ENCODE results near the gene MAN2C1. TPM values are rescaled to one million over a fixed set of nuclear protein-coding genes. Genes with fewer than 3 reads are reported as not detected.

MAN2C1 gene
- total and polyA plus RNA-seq, 2 experiments from 2014 or later: 53.0 to 110 TPM

DNA sequence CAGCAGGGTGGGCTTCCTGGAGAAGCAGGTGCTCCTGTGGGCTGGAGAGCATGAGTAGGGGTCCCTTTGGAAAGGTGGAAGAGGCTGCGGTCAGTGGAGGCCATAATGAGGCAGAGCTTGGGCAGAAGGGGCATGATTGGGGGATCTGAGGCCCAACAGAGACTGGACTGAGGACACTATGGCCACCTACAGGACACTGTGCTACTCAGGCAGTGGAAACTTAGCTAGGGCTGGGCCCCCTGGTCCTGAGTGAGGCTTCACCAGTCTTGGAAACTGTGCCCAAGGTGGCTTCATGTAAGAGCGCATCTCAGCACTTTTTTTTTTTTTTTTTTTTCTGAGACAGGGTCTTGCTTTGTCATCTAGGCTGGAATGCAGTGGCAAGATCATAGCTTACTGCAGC, 38.8 kb downstream of the MAN2C1 start:
- H3F3A ChIP-seq (ENCODE audit: insufficient read depth): no peaks in the 10 kb centered on the region
- H3K4me3 ChIP-seq: no peak overlapping the region
- no peaks in the 10 kb centered on the region for H3K9me2 ChIP-seq (ENCODE audit: insufficient read depth)
- H4K20me1 ChIP-seq (ENCODE audit: insufficient read depth): no peaks in the 10 kb centered on the region
- TF ChIP-seq EZH2 (IDR thresholded peaks at IDR 0.05; ENCODE audit: insufficient read depth, poor library complexity, severe bottlenecking) (no peak), EZH2phosphoT487 (IDR thresholded peaks at IDR 0.05; ENCODE audit: insufficient read depth, low read depth) (no peak)
- H3K36me3 ChIP-seq (ENCODE audit: low read depth): no peaks in the 10 kb centered on the region
- no peak overlapping the region for H2AFZ ChIP-seq
- H3K27ac ChIP-seq: no peak overlapping the region
- in situ Hi-C loops (cut with MboI): no loop called here
- no peaks in the 10 kb centered on the region for H3K27me3 ChIP-seq (replicated peaks; ENCODE audit: insufficient read depth)
- 93% methylated on average over 2 of the region's 2 CpGs for WGBS, 2 experiments (ENCODE audit: low coverage in 1 of 2, low lambda C conversion rate in 2 of 2, missing lambda C conversion rate in 2 of 2)
- H3K4me2 ChIP-seq (ENCODE audit: unreplicated experiment): no peak overlapping the region
- no peaks in the 10 kb centered on the region for H3K9me3 ChIP-seq (ENCODE audit: low read depth)
- no peak overlapping the region for H3K9ac ChIP-seq
- no peak for DNase-seq
- no peaks in the 10 kb centered on the region for H3K79me2 ChIP-seq (ENCODE audit: insufficient read depth)
- H3K4me1 ChIP-seq (ENCODE audit: insufficient read depth): no peaks in the 10 kb centered on the region

DNA sequence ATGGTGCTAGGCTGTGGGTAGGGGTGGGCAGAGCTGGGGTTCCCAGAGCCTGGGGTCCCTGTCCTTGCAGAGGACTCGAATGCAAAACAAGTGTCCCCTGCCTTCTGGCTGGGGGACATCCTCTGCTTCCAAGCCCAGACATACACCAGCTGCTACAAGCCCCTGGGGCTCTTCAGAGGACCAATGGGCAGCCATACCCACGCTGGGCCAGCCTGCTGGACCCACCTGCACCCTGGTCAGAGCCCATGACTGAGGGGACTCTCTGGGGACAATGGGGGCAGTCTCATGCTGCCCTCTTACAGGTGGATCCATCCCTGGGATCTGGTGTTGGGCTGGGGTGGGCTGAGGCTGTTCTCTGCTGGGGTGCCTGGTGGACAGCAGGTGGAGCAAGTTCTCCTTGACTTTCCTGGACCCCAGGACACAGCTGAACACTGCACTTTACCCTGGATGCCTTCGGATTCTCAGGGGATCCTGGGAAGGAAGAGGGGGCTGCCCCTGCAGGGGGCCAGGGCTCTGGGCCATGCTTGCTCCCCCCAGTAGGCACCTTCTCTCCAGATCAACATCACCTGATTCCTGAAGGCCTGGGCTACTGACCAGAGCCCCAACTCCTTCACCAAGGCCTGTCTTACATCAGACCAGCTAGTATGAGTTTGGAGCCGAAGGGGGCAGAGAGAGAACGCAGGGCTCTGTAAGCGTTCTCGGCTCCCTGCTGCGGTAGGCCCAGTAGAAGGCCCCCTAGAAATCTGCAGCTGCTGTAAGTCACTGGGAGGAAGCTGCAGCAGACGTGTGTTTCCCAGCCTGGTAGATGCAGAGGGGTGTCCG, 39.7 kb downstream of the MAN2C1 start:
- H4K20me1 ChIP-seq (ENCODE audit: insufficient read depth): no peaks in the 10 kb centered on the region
- no peaks in the 10 kb centered on the region for H3K4me1 ChIP-seq (ENCODE audit: insufficient read depth)
- H3K27ac ChIP-seq: no peak overlapping the region
- H3K9ac ChIP-seq: no peak overlapping the region
- no peaks in the 10 kb centered on the region for H3F3A ChIP-seq (ENCODE audit: insufficient read depth)
- H3K36me3 ChIP-seq (ENCODE audit: low read depth): no peaks in the 10 kb centered on the region
- H3K9me3 ChIP-seq (ENCODE audit: low read depth): no peaks in the 10 kb centered on the region
- in situ Hi-C loops (cut with MboI): no loop called here
- WGBS, 2 experiments (ENCODE audit: low coverage in 1 of 2, low lambda C conversion rate in 2 of 2, missing lambda C conversion rate in 2 of 2): 50 to 54% methylated on average over 9 to 10 of the region's 10 CpGs
- no peak for TF ChIP-seq EZH2 (IDR thresholded peaks at IDR 0.05; ENCODE audit: insufficient read depth, poor library complexity, severe bottlenecking)
- no peak for TF ChIP-seq EZH2phosphoT487 (IDR thresholded peaks at IDR 0.05; ENCODE audit: insufficient read depth, low read depth)
- H3K4me2 ChIP-seq (ENCODE audit: unreplicated experiment): no peak overlapping the region
- H2AFZ ChIP-seq: no peak overlapping the region
- H3K4me3 ChIP-seq: no peak overlapping the region
- H3K79me2 ChIP-seq (ENCODE audit: insufficient read depth): no peaks in the 10 kb centered on the region
- H3K9me2 ChIP-seq (ENCODE audit: insufficient read depth): no peaks in the 10 kb centered on the region
- H3K27me3 ChIP-seq (replicated peaks; ENCODE audit: insufficient read depth): no peaks in the 10 kb centered on the region
- DNase-seq: no peak

DNA sequence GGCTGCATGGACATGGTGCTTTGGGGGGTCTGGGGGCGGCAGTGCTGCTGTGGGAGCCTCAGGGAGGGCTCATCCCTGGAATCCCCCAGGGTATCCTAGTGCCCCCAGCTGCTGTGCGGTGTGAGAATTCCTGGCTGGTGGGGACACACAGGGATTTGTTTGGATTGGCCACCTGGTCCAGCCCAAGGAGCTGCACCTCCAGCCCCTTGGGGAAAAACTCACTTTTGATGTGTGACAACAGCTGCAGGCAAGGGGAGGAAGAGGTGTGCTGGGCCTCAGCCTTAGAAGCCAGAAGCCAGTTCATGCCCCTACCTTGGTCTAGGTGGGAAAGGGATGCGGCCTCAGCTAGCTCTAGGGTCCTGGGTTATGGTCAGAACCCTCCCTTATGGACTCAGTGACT, 40.9 kb downstream of the MAN2C1 start:
- in situ Hi-C loops (cut with MboI): no loop called here
- DNase-seq: no peak
- Histone ChIP-seq H3K4me2 (ENCODE audit: unreplicated experiment) (no peak overlapping the region), H3K9me2 (ENCODE audit: insufficient read depth) (no peaks in the 10 kb centered on the region), H3K27ac (no peak overlapping the region), H3K36me3 (ENCODE audit: low read depth) (no peaks in the 10 kb centered on the region), H4K20me1 (ENCODE audit: insufficient read depth) (no peaks in the 10 kb centered on the region), H3K4me3 (no peak overlapping the region), H3K4me1 (ENCODE audit: insufficient read depth) (no peaks in the 10 kb centered on the region), H3K27me3 (replicated peaks; ENCODE audit: insufficient read depth) (no peaks in the 10 kb centered on the region), H3K9me3 (ENCODE audit: low read depth) (no peaks in the 10 kb centered on the region), H2AFZ (no peak overlapping the region), H3K9ac (no peak overlapping the region), H3K79me2 (ENCODE audit: insufficient read depth) (no peaks in the 10 kb centered on the region), H3F3A (ENCODE audit: insufficient read depth) (no peaks in the 10 kb centered on the region)
- WGBS, 2 experiments (ENCODE audit: low coverage in 1 of 2, low lambda C conversion rate in 2 of 2, missing lambda C conversion rate in 2 of 2): 50 to 68% methylated on average over 3 of the region's 3 CpGs
- TF ChIP-seq EZH2 (IDR thresholded peaks at IDR 0.05; ENCODE audit: insufficient read depth, poor library complexity, severe bottlenecking) (no peak), EZH2phosphoT487 (IDR thresholded peaks at IDR 0.05; ENCODE audit: insufficient read depth, low read depth) (no peak)

DNA sequence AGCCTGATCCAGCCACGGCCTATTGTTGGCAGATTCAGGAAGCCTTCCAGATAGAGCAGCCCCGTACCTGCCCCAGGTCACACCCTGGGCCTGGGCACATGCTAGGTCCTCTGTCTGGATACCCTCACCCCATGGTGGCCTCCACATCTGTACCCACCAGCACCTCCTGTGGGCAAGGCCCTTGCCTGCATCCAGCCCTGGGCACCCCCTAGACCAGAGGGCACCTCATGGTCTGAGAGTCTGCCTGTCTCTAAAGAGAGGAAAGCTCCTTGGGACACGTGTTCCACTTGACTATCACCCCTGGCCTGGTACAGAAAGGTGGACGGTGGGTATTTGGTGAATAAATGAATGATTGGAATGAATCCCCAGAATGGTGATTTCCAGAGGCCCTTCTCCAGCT, 41.4 kb downstream of the MAN2C1 start:
- Histone ChIP-seq H3K36me3 (ENCODE audit: low read depth) (no peaks in the 10 kb centered on the region), H3K9me2 (ENCODE audit: insufficient read depth) (no peaks in the 10 kb centered on the region), H3K9ac (no peak overlapping the region), H2AFZ (no peak overlapping the region), H3K27ac (no peak overlapping the region), H3K4me3 (no peak overlapping the region), H3F3A (ENCODE audit: insufficient read depth) (no peaks in the 10 kb centered on the region), H3K4me1 (ENCODE audit: insufficient read depth) (no peaks in the 10 kb centered on the region), H3K9me3 (ENCODE audit: low read depth) (no peaks in the 10 kb centered on the region), H3K79me2 (ENCODE audit: insufficient read depth) (no peaks in the 10 kb centered on the region), H3K4me2 (ENCODE audit: unreplicated experiment) (no peak overlapping the region), H3K27me3 (replicated peaks; ENCODE audit: insufficient read depth) (peaks cover 4% of the 10 kb centered on the region), H4K20me1 (ENCODE audit: insufficient read depth) (no peaks in the 10 kb centered on the region)
- 61 to 66% methylated on average over 4 of the region's 4 CpGs for WGBS, 2 experiments (ENCODE audit: low coverage in 1 of 2, low lambda C conversion rate in 2 of 2, missing lambda C conversion rate in 2 of 2)
- in situ Hi-C loops (cut with MboI): no loop called here
- no peak for DNase-seq
- TF ChIP-seq EZH2 (IDR thresholded peaks at IDR 0.05; ENCODE audit: insufficient read depth, poor library complexity, severe bottlenecking) (no peak), EZH2phosphoT487 (IDR thresholded peaks at IDR 0.05; ENCODE audit: insufficient read depth, low read depth) (no peak)

Measured in GM23248 (cell line).